Measurements from ENCODE around the gene USB1. TPM values are rescaled to one million over a fixed set of nuclear protein-coding genes. Genes with fewer than 3 reads are reported as not detected.

Gene USB1, protein sequence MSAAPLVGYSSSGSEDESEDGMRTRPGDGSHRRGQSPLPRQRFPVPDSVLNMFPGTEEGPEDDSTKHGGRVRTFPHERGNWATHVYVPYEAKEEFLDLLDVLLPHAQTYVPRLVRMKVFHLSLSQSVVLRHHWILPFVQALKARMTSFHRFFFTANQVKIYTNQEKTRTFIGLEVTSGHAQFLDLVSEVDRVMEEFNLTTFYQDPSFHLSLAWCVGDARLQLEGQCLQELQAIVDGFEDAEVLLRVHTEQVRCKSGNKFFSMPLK
- total RNA-seq (2022; extraction: Qiagen RNA extraction; ENCODE audit: low read depth), result 84.1 to 99.9 TPM (median 92.9 TPM) in 5 replicates

DNA sequence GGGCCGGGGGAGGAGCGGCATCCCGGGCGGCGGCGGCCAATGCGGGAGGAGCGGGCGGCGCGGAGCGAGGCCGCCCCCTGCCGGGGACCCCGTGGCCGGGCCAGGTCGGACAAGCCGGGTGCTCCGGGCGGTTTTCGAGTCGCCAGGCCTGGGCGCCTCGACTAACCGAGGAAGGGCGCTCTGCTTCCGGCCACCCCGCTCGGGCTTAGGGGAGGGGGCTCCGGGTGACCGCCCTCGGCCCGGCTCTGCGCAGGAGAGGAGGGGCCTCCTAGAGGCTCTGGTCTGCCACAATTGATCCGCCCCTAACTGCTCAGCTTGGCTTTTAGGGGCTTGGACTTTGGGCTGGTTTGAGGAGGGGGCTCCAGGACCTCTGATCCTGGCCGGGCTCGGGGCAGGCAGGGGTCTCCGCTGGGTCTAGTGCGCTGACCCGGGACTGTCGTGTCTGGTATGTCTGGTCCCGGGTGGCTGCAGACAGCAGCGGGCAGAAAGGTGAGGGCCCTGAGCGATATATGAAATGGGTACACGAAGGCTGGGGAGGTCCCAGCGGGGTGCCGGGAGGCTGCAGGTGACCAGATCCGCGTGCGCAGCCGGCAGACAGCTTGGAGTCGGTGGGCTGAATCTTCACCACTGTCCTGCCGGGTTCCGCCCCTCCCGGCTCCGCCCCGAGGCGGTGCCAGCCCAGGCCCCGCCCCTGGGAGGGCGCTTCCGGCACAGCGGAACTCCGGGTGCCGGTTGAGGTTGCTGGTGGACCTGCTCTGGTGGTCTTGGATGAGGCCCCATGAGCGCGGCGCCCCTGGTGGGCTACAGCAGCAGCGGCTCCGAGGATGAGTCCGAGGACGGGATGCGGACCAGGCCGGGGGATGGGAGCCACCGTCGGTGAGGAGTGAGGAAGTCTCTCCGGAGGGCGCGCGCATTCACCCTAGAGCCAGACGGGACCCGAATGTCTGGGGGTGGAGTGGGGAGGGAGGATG is at the start of gene USB1:
Gene USB1, plus strand, starts transcription at position 702 of the 971 bp plus-strand sequence. Its CDS starts 77 bp downstream, at position 779.

DNA sequence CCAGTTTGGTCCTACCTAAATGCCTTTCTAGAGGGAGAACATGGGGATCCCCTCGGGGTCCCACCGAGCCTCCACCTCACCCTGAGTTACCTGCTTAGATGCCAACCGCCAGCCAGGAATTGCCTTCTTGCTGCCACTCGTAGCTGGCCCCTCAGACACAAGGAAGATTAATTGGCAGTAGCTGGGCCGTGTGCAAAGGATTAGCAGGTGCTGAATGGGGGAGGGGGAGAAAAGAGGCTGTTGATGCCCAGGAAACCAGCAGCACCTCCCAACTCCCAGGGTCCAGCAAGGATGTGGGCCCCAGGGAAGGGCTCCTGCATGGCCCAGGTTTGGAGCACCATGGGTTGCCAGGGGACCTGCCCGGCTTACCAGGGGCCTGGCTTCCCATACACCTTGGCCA is 30.2 kb upstream of the USB1 start, which contains the start of gene CNGB1:
Gene CNGB1, minus strand, starts transcription at position 159 of the 400 bp plus-strand sequence. CDS start 3,842 bp downstream, outside the sequence.

DNA sequence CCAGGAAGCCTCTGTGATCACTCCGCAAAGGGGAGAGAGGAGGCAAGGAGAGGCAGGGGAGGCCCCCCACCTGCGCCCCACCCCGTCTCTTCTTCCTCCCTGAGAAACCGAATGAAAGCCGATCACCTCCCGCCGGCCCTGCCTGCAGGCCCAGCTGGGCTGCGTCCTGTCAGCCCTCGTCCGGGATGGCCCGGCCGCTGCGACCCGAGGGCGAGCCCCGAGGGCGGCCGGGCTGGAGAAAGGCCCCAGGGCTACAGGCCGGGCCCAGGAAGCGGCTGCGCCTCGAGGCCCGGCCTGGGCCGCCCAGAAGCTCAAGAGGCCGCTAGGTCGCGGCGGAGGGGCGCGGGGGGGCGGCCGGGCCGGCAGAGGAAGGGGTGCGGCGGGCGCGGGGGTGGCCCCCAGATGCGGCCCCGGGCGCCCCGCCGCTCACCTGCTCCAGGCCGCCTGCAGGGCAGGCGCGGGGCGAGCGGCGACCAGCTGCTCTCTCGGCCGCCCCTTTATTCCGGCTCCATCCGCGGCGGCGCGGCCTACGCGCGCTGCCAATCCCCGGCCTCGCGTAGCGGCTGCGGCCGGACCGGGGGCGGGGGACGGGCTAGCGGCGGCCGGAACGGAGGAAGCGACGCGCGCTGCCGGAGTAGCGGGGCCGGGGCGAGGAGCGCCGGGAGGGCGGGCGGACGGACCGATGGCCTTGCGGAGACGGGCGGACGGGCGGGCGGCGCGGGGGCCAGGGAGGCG is 1.1 kb upstream of the USB1 start, which contains the start of gene ZNF319:
Gene ZNF319, minus strand, starts transcription at position 702 of the 735 bp plus-strand sequence. CDS start 2,407 bp downstream, outside the sequence.

DNA sequence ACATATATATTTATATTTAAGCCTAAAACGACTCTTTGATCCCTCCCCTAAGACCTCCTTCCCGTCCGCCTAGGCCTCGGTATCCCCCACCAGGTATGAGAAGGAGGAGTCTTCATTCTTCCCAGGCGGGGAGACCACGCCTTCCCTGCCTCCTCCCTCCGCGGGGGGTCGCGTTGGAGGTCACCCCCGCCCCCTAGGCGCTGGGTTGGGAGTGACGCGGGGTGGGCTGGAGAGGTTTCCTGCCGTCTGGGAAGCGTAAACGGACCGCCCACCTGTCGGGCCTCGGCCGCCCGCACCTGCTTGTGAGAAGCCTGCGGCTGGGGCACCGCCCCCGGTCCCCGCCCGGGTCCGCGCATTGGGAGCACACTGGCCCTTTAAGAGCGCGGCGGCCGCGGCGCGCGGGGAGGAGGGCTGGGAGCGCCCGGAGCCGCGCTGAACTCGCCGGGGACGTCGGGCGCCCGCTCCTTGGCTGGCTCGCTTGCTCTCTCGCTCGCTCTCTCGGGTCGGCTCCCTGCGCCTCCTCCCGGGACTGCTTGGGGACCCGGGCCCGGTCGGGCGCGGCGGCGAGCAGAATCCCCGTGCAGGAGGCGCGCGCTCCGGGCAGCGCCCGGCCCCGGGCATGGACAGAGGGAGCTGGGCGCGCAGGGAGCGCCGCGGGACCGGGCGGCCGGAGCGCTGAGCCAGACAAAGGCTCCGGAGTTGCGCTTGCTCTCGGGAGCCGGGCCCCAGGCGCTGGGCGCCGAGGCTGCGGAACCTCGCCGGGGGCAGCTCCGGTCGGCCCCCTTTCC is 24.3 kb downstream of the USB1 start, which contains the start of gene MMP15:
Gene MMP15, plus strand, starts transcription at position 404 of the 788 bp plus-strand sequence. CDS start 597 bp downstream, outside the sequence.

Other genes with a start within 250 kb of the USB1 start
- 138 to 197 TPM (median 184 TPM) in 5 replicates for gene KIFC3, start 198.9 kb upstream of the USB1 start, total RNA-seq (2022; extraction: Qiagen RNA extraction; ENCODE audit: low read depth)
- gene CNGB1, start 30.3 kb upstream of the USB1 start, total RNA-seq (2022; extraction: Qiagen RNA extraction; ENCODE audit: low read depth), result 0.07 to 0.25 TPM (median 0.13 TPM) in 5 replicates
- 10.0 to 19.6 TPM (median 15.4 TPM) in 5 replicates for gene ZNF319, start 735 bp upstream of the USB1 start, total RNA-seq (2022; extraction: Qiagen RNA extraction; ENCODE audit: low read depth)
- gene MMP15, start 24.3 kb downstream of the USB1 start, total RNA-seq (2022; extraction: Qiagen RNA extraction; ENCODE audit: low read depth), result 14.1 to 22.2 TPM (median 20.4 TPM) in 5 replicates
- gene CFAP20, start 128.0 kb downstream of the USB1 start, total RNA-seq (2022; extraction: Qiagen RNA extraction; ENCODE audit: low read depth), result 54.3 to 61.3 TPM (median 57.0 TPM) in 5 replicates
- gene CSNK2A2, start 196.7 kb downstream of the USB1 start, total RNA-seq (2022; extraction: Qiagen RNA extraction; ENCODE audit: low read depth), result 53.1 to 67.8 TPM (median 56.1 TPM) in 5 replicates

All from A549 treated with RU486 at 1 μM for 4 hours (cell line).